ENCODE measurements around the gene DCAF6. TPM values are rescaled to one million over a fixed set of nuclear protein-coding genes. Genes with fewer than 3 reads are reported as not detected.
"Not testable (repeated sequence)": the region's sequence is repeated elsewhere in the genome, so short reads cannot be mapped to it uniquely, and the experiment has no call there.

DCAF6 gene
- total RNA-seq (2021; fragmentation: NEBNext Ultra II Directional; extraction: Animal tissue kit (Norgen Biotek cat#: 25700)), result 10 to 100 TPM; 52.5 to 59.4 (median 55.3) TPM
- long read RNA-seq, transcript DCAF6-201 (19 exons, 3,186 nt), result major isoform, 18 of 43 reads
- long read RNA-seq, partial matches to known transcripts, result 16 of 43 reads
- long read RNA-seq, other reads (novel, unspliced or antisense), result 6 of 43 reads

GRCh38 chr1:167936068-167936929 is at the start of gene DCAF6:
DCAF6 (plus strand) TSS chr1:167936683; CDS start chr1:167936912, 229 bp downstream.
- Mint-ChIP-seq H3K4me1 (ENCODE audit: low read depth) (peaks cover 35% of the 10 kb centered on the region), H3K4me3 (peak within 1 kb of the TSS; percentile 95), H3K36me3 (ENCODE audit: low read depth) (peaks cover 4% of the 10 kb centered on the region; the same call in 1 of the 2 replicates), H3K27me3 (ENCODE audit: insufficient read depth) (no peaks in the 10 kb centered on the region), H3K27ac (peak within 1 kb of the TSS; percentile 100), H3K9me3 (no peaks in the 10 kb centered on the region)
- no peak for TF ChIP-seq CTCF (IDR thresholded peaks at IDR 0.05)
- peak; percentile 98 for DNase-seq

- not testable (repeated sequence) for H3K4me3 Mint-ChIP-seq; H3K36me3 Mint-ChIP-seq (ENCODE audit: low read depth); H3K27ac Mint-ChIP-seq; H3K4me1 Mint-ChIP-seq (ENCODE audit: low read depth); DNase-seq; H3K27me3 Mint-ChIP-seq (ENCODE audit: insufficient read depth); H3K9me3 Mint-ChIP-seq
Observed at GRCh38 chr1:167887187-167887586, 49.3 kb upstream of the DCAF6 start.

- DNase-seq, result no peak
- Mint-ChIP-seq H3K9me3 (no peaks in the 10 kb centered on the region; the same call in 1 of the 2 replicates), H3K36me3 (ENCODE audit: low read depth) (no peaks in the 10 kb centered on the region), H3K4me3 (no peak overlapping the region), H3K27me3 (ENCODE audit: insufficient read depth) (no peaks in the 10 kb centered on the region), H3K27ac (no peak overlapping the region), H3K4me1 (ENCODE audit: low read depth) (peaks cover 6% of the 10 kb centered on the region; the same call in 1 of the 2 replicates)
- no peak for TF ChIP-seq CTCF (IDR thresholded peaks at IDR 0.05)
Observed at GRCh38 chr1:167890400-167890799, 46.1 kb upstream of the DCAF6 start.

GRCh38 chr1:167893798-167894197 is 42.7 kb upstream of the DCAF6 start:
- Mint-ChIP-seq H3K4me1 (ENCODE audit: low read depth) (peaks cover 13% of the 10 kb centered on the region), H3K4me3 (no peak overlapping the region), H3K9me3 (no peaks in the 10 kb centered on the region), H3K27me3 (ENCODE audit: insufficient read depth) (no peaks in the 10 kb centered on the region; the same call in 1 of the 2 replicates), H3K36me3 (ENCODE audit: low read depth) (no peaks in the 10 kb centered on the region), H3K27ac (no peak overlapping the region)
- no peak for TF ChIP-seq CTCF (IDR thresholded peaks at IDR 0.05)
- no peak for DNase-seq

GRCh38 chr1:167898578-167899222 is 37.8 kb upstream of the DCAF6 start:
- Mint-ChIP-seq H3K27me3 (ENCODE audit: insufficient read depth) (no peaks in the 10 kb centered on the region; the same call in 1 of the 2 replicates), H3K36me3 (ENCODE audit: low read depth) (no peaks in the 10 kb centered on the region), H3K9me3 (no peaks in the 10 kb centered on the region), H3K4me1 (ENCODE audit: low read depth) (peaks cover 34% of the 10 kb centered on the region), H3K4me3 (no peak overlapping the region), H3K27ac (no peak overlapping the region)
- TF ChIP-seq CTCF (IDR thresholded peaks at IDR 0.05), result no peak
- DNase-seq, result no peak
